Activated T-cell treated with anti-CD3 and anti-CD28 coated beads, Interleukin-2, amount 50 U/mL, for 24 hours (primary cell): ENCODE measurements around the gene KCNN3.

Experiments
- DNase-seq: peaks from one replicate; pipeline ENCODE4 v3.0.0-alpha.2; 2020
- H3K27ac Mint-ChIP-seq: 2 replicates; pipeline ENCODE4 v1.8.0; 2020; ENCODE audit warnings: mild to moderate bottlenecking, mixed read lengths
- H3K27me3 Mint-ChIP-seq: 2 replicates; pipeline ENCODE4 v1.8.0; 2020; ENCODE audit warnings: mixed read lengths
- H3K36me3 Mint-ChIP-seq: 2 replicates; pipeline ENCODE4 v1.8.0; 2020; ENCODE audit warnings: low read depth, mixed read lengths
- H3K4me1 Mint-ChIP-seq: 2 replicates; pipeline ENCODE4 v1.8.0; 2020; ENCODE audit warnings: low read depth, mixed read lengths
- H3K4me3 Mint-ChIP-seq: 2 replicates; pipeline ENCODE4 v1.8.0; 2020; ENCODE audit warnings: mild to moderate bottlenecking, moderate library complexity, mixed read lengths
- H3K9me3 Mint-ChIP-seq: 2 replicates; pipeline ENCODE4 v1.8.0; 2020; ENCODE audit warnings: mixed read lengths

The KCNN3 gene

GRCh38 chr1:154832384-154832783, 37.7 kb downstream of the KCNN3 start:
- Mint-ChIP-seq H3K9me3 (no peaks in the 10 kb centered on the region), H3K36me3 (no peaks in the 10 kb centered on the region), H3K27ac (no peak overlapping the region), H3K27me3 (no peaks in the 10 kb centered on the region), H3K4me3 (no peak overlapping the region), H3K4me1 (no peaks in the 10 kb centered on the region)
- no peak for DNase-seq

DNA sequence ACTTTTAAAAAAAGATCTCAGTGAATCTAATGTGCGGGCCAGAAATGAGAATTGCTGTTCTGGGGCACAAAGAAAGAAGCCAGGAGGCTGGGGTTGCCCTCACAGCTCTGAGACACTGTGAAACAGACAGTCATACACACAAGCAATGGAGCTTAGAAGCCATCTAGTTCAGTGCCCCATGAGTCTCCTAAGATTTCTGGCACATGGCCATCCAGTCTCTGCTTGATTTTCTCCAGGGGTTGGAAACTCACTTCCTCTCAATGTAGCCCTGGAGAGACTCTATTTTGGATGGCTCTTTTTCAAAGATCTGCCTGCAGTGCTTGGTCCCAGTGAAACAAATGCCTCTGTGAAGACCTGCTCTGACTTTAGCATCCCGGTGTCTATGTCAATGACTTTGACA, 38.6 kb downstream of the KCNN3 start:
- no peaks in the 10 kb centered on the region for H3K4me1 Mint-ChIP-seq
- no peak for DNase-seq
- no peak overlapping the region for H3K27ac Mint-ChIP-seq
- no peaks in the 10 kb centered on the region for H3K36me3 Mint-ChIP-seq
- no peak overlapping the region for H3K4me3 Mint-ChIP-seq
- H3K9me3 Mint-ChIP-seq, result no peaks in the 10 kb centered on the region
- no peaks in the 10 kb centered on the region for H3K27me3 Mint-ChIP-seq

DNA sequence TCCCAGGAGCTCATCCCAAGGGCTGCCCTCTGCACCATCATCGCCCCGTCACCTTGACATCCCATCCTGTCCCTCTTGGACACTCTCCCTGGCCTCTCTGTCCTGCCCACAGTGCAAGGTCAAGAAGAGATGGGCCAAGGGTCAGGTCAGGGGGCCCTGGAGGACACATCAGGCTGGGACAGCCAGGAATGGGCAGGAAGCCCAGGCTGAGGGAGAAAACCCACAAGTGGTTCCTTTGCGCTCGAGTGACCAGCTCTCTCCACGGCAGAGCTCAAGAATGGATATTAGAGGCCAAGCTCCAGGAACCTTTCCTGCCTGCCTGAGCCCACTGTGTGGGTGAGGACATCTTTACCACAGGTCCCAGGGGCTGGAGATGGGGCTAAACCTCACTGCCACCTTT, 41.0 kb downstream of the KCNN3 start:
- H3K4me3 Mint-ChIP-seq, result no peak overlapping the region
- H3K27me3 Mint-ChIP-seq, result no peaks in the 10 kb centered on the region
- no peaks in the 10 kb centered on the region for H3K4me1 Mint-ChIP-seq
- DNase-seq, result no peak
- no peak overlapping the region for H3K27ac Mint-ChIP-seq
- H3K9me3 Mint-ChIP-seq, result no peaks in the 10 kb centered on the region
- H3K36me3 Mint-ChIP-seq, result no peaks in the 10 kb centered on the region

DNA sequence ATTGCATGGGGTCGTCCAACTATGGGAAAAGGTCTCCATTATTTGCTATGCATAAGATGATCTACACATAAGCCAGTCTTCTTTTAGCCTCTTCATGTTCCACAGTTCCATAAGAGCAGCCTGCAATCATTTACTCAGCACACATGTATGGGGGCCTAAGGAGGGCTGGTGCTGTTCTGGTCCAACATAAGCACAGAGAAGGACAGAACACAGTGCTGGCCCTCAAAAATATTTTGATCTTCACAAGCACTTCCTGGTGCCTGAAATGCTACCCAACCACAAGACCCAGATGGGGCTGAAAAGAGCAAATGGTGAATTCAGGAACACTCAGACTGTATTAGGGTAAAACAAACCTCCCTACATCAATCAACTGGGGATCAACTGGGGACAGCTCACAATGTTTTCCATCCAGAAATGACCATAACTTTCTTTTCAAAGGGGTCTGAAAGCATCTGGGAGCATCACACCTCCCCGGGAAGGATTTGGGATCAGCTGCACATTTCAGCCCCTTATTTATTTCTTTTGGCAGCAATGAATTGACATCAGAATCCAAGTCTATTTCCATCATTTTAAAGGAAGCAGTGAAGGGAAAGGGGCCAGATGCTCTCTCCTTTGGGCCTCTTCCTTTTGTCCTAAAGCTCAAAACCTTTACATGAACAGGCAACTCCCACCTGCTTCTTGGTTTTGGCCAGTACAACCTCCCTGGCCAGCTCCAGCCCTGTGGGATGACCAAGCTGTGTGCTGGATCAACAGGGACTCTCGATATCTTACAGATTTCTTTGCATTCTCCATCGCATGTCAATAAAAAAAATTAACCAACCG, 45.7 kb downstream of the KCNN3 start:
- no peaks in the 10 kb centered on the region for H3K36me3 Mint-ChIP-seq
- no peak for DNase-seq
- no peak overlapping the region for H3K27ac Mint-ChIP-seq
- H3K4me1 Mint-ChIP-seq, result peaks cover 1% of the 10 kb centered on the region
- no peaks in the 10 kb centered on the region for H3K27me3 Mint-ChIP-seq
- no peak overlapping the region for H3K4me3 Mint-ChIP-seq
- no peaks in the 10 kb centered on the region for H3K9me3 Mint-ChIP-seq

DNA sequence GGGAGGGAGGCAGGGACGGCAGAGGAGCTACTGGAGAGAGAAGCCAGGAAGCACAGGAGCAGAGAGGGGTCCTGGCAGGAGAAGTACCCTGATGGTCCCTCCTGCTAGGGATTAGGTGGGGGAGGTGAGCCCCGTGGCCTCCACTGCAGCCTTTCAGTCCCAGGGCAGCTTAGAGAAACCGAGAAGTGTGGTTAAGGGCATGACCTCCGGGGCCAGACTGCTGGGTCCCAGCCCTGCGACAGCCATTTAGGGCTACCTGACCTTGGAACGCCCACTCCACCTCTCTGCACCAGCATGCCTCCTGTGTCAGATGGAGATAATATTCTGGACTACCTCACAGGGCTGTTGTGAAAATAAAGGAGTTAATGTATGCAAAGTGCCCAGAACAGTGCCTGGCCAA, 47.4 kb downstream of the KCNN3 start:
- DNase-seq, result no peak
- Mint-ChIP-seq H3K27ac (no peak overlapping the region), H3K4me3 (no peak overlapping the region), H3K27me3 (no peaks in the 10 kb centered on the region), H3K9me3 (no peaks in the 10 kb centered on the region), H3K4me1 (peaks cover 1% of the 10 kb centered on the region), H3K36me3 (no peaks in the 10 kb centered on the region)

GRCh38 chr1:154822233-154822632, 47.8 kb downstream of the KCNN3 start:
- peaks cover 1% of the 10 kb centered on the region for H3K4me1 Mint-ChIP-seq
- H3K27me3 Mint-ChIP-seq, result no peaks in the 10 kb centered on the region
- no peaks in the 10 kb centered on the region for H3K9me3 Mint-ChIP-seq
- no peaks in the 10 kb centered on the region for H3K36me3 Mint-ChIP-seq
- H3K4me3 Mint-ChIP-seq, result no peak overlapping the region
- no peak for DNase-seq
- H3K27ac Mint-ChIP-seq, result no peak overlapping the region

GRCh38 chr1:154821083-154821482, 49.0 kb downstream of the KCNN3 start:
- H3K27ac Mint-ChIP-seq, result no peak overlapping the region
- no peaks in the 10 kb centered on the region for H3K9me3 Mint-ChIP-seq
- peaks cover 1% of the 10 kb centered on the region for H3K4me1 Mint-ChIP-seq
- H3K4me3 Mint-ChIP-seq, result no peak overlapping the region
- DNase-seq, result no peak
- no peaks in the 10 kb centered on the region for H3K36me3 Mint-ChIP-seq
- H3K27me3 Mint-ChIP-seq, result no peaks in the 10 kb centered on the region

- no peak overlapping the region for H3K27ac Mint-ChIP-seq
- no peaks in the 10 kb centered on the region for H3K9me3 Mint-ChIP-seq
- no peak for DNase-seq
Observed at GRCh38 chr1:154820646-154821045, 49.4 kb downstream of the KCNN3 start.

DNA sequence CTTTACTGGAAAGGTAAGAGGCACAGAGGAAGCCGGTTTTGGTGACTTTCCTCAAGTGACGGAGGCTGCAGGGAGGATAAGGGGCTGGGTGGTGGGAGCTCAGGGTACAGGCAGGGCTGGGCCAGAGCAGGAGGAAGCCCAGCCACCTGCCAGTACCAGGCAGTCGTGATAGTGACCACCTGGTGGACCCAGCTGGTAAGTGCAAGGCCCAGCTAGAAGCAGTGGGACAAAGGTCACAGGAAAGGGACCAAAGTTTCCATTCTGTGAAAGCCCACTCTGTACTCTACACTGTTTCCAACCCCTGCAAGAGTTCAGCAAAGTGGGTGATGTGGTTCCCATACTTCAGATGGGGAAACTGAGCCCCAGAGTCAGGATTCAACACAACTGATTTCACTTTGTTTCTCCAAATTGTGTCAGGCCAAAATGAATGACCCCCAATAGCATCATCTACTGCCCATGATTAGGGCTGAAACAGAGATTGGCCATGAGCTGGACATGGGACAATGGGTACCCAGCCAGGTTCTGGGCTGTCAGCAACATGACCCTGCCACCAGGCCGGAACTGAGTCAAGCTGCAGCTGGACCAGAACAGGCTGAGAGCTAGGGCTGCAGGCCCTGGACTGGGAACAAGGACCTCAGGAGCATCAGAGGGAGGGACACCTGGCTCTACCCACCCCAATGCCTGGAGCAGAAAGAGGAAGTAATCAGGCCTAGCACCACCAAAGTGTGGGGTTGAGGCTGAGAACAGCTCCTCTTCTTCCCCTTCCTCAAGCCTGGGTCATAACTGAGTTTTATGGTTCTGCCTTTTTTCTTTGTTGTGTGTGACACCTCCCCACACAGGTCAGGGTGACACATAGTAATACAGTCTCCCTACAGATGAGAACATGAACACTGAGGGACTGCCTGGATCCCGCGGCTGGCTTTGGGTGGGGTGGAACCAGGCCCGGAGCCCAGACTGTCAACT, 50.2 kb downstream of the KCNN3 start:
- no peak overlapping the region for H3K27ac Mint-ChIP-seq
- no peaks in the 10 kb centered on the region for H3K27me3 Mint-ChIP-seq
- peaks cover 1% of the 10 kb centered on the region for H3K4me1 Mint-ChIP-seq
- no peaks in the 10 kb centered on the region for H3K9me3 Mint-ChIP-seq
- no peaks in the 10 kb centered on the region for H3K36me3 Mint-ChIP-seq
- no peak for DNase-seq
- no peak overlapping the region for H3K4me3 Mint-ChIP-seq

More at GRCh38 chr1:154820646-154821045, 49.4 kb downstream of the KCNN3 start:
- H3K4me3 Mint-ChIP-seq, result no peak overlapping the region
- H3K27me3 Mint-ChIP-seq, result no peaks in the 10 kb centered on the region
- no peaks in the 10 kb centered on the region for H3K36me3 Mint-ChIP-seq
- H3K4me1 Mint-ChIP-seq, result peaks cover 1% of the 10 kb centered on the region

GRCh38 chr1:154818911-154819310, 51.2 kb downstream of the KCNN3 start:
- DNase-seq, result no peak

GRCh38 chr1:154816937-154817336, 53.1 kb downstream of the KCNN3 start:
- Mint-ChIP-seq H3K36me3 (no peaks in the 10 kb centered on the region), H3K27me3 (no peaks in the 10 kb centered on the region), H3K27ac (no peak overlapping the region), H3K9me3 (no peaks in the 10 kb centered on the region), H3K4me3 (no peak overlapping the region), H3K4me1 (peaks cover 1% of the 10 kb centered on the region)
- DNase-seq, result no peak

More at GRCh38 chr1:154818911-154819310, 51.2 kb downstream of the KCNN3 start:
- Mint-ChIP-seq H3K27ac (no peak overlapping the region), H3K27me3 (no peaks in the 10 kb centered on the region), H3K9me3 (no peaks in the 10 kb centered on the region), H3K4me1 (peaks cover 1% of the 10 kb centered on the region), H3K4me3 (no peak overlapping the region), H3K36me3 (no peaks in the 10 kb centered on the region)

- no peaks in the 10 kb centered on the region for H3K36me3 Mint-ChIP-seq
- no peak overlapping the region for H3K27ac Mint-ChIP-seq
- no peak overlapping the region for H3K4me3 Mint-ChIP-seq
Observed at GRCh38 chr1:154816369-154816768, 53.7 kb downstream of the KCNN3 start.

DNA sequence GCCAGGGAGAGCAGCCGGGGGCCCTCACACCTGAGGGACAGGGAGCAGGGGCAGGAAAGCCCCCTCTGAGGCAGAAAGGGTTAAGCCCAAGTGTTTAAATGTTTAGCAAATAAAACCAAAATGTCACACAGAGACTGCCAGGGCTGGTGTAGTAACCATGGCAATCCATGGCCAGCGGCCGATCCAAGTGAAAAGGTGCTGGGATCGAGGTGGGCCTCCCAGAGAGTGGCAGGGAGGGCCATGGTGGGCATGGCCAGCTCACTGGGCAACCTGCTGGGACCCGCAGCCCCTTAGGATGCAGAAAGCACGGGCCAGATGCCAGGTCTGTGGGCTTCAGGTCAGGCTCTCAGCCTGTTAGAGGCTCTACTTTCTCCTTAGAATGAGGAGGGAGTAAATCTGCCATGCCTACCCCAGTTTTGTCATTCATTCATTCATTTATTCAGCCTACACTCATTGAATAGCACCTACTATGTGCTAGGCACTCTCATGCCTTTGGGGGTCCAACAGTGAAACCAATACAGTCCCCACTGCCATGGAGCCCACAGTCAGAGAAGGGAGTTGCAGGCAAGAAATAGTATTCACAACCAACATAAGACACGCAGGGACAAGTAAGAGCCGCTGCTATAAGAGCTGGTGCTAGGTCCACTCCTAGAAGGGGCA, 56.1 kb downstream of the KCNN3 start:
- Mint-ChIP-seq H3K27ac (no peak overlapping the region), H3K9me3 (no peaks in the 10 kb centered on the region), H3K4me3 (no peak overlapping the region), H3K4me1 (peaks cover 17% of the 10 kb centered on the region), H3K36me3 (no peaks in the 10 kb centered on the region), H3K27me3 (no peaks in the 10 kb centered on the region)
- DNase-seq, result no peak

More at GRCh38 chr1:154816369-154816768, 53.7 kb downstream of the KCNN3 start:
- Mint-ChIP-seq H3K9me3 (no peaks in the 10 kb centered on the region), H3K4me1 (peaks cover 1% of the 10 kb centered on the region), H3K27me3 (no peaks in the 10 kb centered on the region)
- DNase-seq, result no peak

DNA sequence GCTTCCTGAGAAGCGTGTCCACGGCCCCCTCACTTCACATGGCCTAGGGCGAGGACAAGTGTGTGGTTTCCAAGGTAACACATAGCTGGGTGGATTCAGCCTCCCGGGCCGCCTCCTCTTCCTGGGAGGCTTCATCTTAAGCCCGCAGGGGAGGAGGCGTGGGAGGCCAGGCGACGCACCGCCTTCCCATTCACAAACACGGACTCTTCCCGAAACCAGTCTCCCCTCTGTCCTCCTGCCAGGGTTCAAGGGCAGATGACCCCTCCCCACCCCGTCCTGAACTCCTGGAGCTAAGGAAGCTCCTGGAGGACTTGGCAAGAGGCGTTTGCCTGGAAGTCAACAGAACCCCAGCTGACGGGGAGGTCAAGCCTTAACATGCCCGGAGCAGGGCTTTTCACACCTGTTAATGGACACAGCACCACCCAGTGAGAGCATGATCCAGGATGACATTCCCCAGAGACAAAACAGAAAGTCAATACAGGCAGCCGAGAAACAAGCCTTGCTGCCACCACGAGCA, 56.7 kb downstream of the KCNN3 start:
- Mint-ChIP-seq H3K4me1 (peaks cover 18% of the 10 kb centered on the region), H3K27me3 (no peaks in the 10 kb centered on the region), H3K9me3 (no peaks in the 10 kb centered on the region), H3K36me3 (no peaks in the 10 kb centered on the region), H3K27ac (no peak overlapping the region), H3K4me3 (no peak overlapping the region)
- DNase-seq, result no peak
